NB4 (cell line): ENCODE data around the gene PLA2G6.

Source experiments
- CTCF ChIP-seq: IDR thresholded peaks from one replicate; pipeline ENCODE4 v1.5.1; 2012; ENCODE audit warnings: low read depth, low read length
- MAX ChIP-seq: IDR thresholded peaks from 2 replicates; pipeline ENCODE4 v1.6.1; 2011; ENCODE audit warnings: low read depth, low read length

- TF ChIP-seq CTCF (no peak), MAX (no peak)
Observed at GRCh38 chr22:38103641-38104040, 78.0 kb downstream of the PLA2G6 start.
